Osteoblast (primary cell): ENCODE data around the gene PRR23E. TPM values are rescaled to one million over a fixed set of nuclear protein-coding genes. Genes with fewer than 3 reads are reported as not detected.

Experiments
- DNase-seq: peaks from one replicate; pipeline ENCODE4 v3.0.0; 2011; ENCODE audit warnings: low spot score, mixed read lengths; ENCODE audit not compliant: insufficient read length; ENCODE audit errors: missing footprints
- H2AFZ ChIP-seq: 2 replicates; pipeline ENCODE4 v1.6.0; 2011; ENCODE audit warnings: mild to moderate bottlenecking, low read length
- H3K27ac ChIP-seq: 2 replicates; pipeline ENCODE4 v1.5.1; 2011; ENCODE audit warnings: mild to moderate bottlenecking, low read depth, low read length, moderate library complexity
- H3K27me3 ChIP-seq: 2 replicates; pipeline ENCODE4 v1.6.0; 2012; ENCODE audit warnings: mild to moderate bottlenecking, control low read depth, inconsistent platforms, low read length, moderate library complexity; ENCODE audit not compliant: insufficient read depth
- H3K36me3 ChIP-seq: 2 replicates; pipeline ENCODE4 v1.5.1; 2011; ENCODE audit warnings: mild to moderate bottlenecking, low read length, control low read depth, moderate library complexity; ENCODE audit not compliant: insufficient read depth
- H3K4me1 ChIP-seq: 2 replicates; pipeline ENCODE4 v1.5.1; 2011; ENCODE audit warnings: mild to moderate bottlenecking, low read length, control low read depth, moderate library complexity; ENCODE audit not compliant: insufficient read depth
- H3K4me2 ChIP-seq: 2 replicates; pipeline ENCODE4 v1.6.0; 2011; ENCODE audit warnings: mild to moderate bottlenecking, low read length; ENCODE audit not compliant: insufficient read depth
- H3K4me3 ChIP-seq: fragments of 200-600 bp; sonication (generic); 3 replicates; pipeline ENCODE4 v1.5.1; 2012; ENCODE audit warnings: mild to moderate bottlenecking, low read length, inconsistent platforms; ENCODE audit not compliant: insufficient read depth
- H3K79me2 ChIP-seq: 2 replicates; pipeline ENCODE4 v1.6.0; 2012; ENCODE audit warnings: mild to moderate bottlenecking, low read length, control low read depth, inconsistent platforms; ENCODE audit not compliant: insufficient read depth
- H3K9me3 ChIP-seq: 2 replicates; pipeline ENCODE4 v1.5.1; 2011; ENCODE audit warnings: low read depth, low read length, control low read depth
- H4K20me1 ChIP-seq: 2 replicates; pipeline ENCODE4 v1.6.0; 2012; ENCODE audit warnings: mild to moderate bottlenecking, low read length, control low read depth; ENCODE audit not compliant: insufficient read depth
- CTCF ChIP-seq: IDR thresholded peaks from 2 replicates; pipeline ENCODE4 v1.5.1; 2011; ENCODE audit warnings: mild to moderate bottlenecking, low read depth, low read length, moderate library complexity; ENCODE audit errors: extremely low read depth
- total RNA-seq: library from RNA; depleted of rRNA; stranded (reverse); fragments of >200 nt; gene quantifications from 2 replicates; pipeline ENCODE4 v1.2.3, GENCODE V29; 2012

Gene PRR23E
- total RNA-seq, 1 donor: not detected

- no peak overlapping the region for H3K4me2 ChIP-seq
- no peaks in the 10 kb centered on the region for H4K20me1 ChIP-seq
- no peaks in the 10 kb centered on the region for H3K79me2 ChIP-seq
- no peak overlapping the region for H3K27ac ChIP-seq
- H3K36me3 ChIP-seq: no peaks in the 10 kb centered on the region
- H3K4me3 ChIP-seq: no peak overlapping the region
- H3K27me3 ChIP-seq: peaks cover 10% of the 10 kb centered on the region
- H3K9me3 ChIP-seq: no peaks in the 10 kb centered on the region
- H2AFZ ChIP-seq: no peak overlapping the region
- H3K4me1 ChIP-seq: peaks cover 20% of the 10 kb centered on the region
- TF ChIP-seq CTCF: no peak
- no peak for DNase-seq
Observed at GRCh38 chr3:127175272-127175671, 17.7 kb upstream of the PRR23E start.

GRCh38 chr3:127177226-127177625, 15.7 kb upstream of the PRR23E start:
- no peak for DNase-seq
- Histone ChIP-seq H3K4me3 (no peak overlapping the region), H4K20me1 (no peaks in the 10 kb centered on the region), H2AFZ (no peak overlapping the region), H3K79me2 (no peaks in the 10 kb centered on the region), H3K27me3 (peaks cover 9% of the 10 kb centered on the region), H3K27ac (no peak overlapping the region), H3K4me1 (peaks cover 14% of the 10 kb centered on the region), H3K36me3 (no peaks in the 10 kb centered on the region), H3K9me3 (no peaks in the 10 kb centered on the region), H3K4me2 (no peak overlapping the region)
- TF ChIP-seq CTCF: no peak

- peaks cover 6% of the 10 kb centered on the region for H3K27me3 ChIP-seq
- no peak overlapping the region for H3K4me2 ChIP-seq
- no peak overlapping the region for H3K4me3 ChIP-seq
- H3K79me2 ChIP-seq: no peaks in the 10 kb centered on the region
- H3K4me1 ChIP-seq: no peaks in the 10 kb centered on the region
- no peaks in the 10 kb centered on the region for H4K20me1 ChIP-seq
- TF ChIP-seq CTCF: no peak
- no peak overlapping the region for H3K27ac ChIP-seq
- no peaks in the 10 kb centered on the region for H3K36me3 ChIP-seq
- H2AFZ ChIP-seq: no peak overlapping the region
- DNase-seq: no peak
- H3K9me3 ChIP-seq: no peaks in the 10 kb centered on the region
Observed at GRCh38 chr3:127180859-127181258, 12.1 kb upstream of the PRR23E start.

- Histone ChIP-seq H3K79me2 (no peaks in the 10 kb centered on the region), H2AFZ (no peak overlapping the region), H3K4me2 (no peak overlapping the region), H3K4me1 (no peaks in the 10 kb centered on the region), H3K36me3 (no peaks in the 10 kb centered on the region), H3K4me3 (no peak overlapping the region), H3K9me3 (no peaks in the 10 kb centered on the region), H3K27ac (no peak overlapping the region), H3K27me3 (peaks cover 6% of the 10 kb centered on the region), H4K20me1 (no peaks in the 10 kb centered on the region)
- no peak for DNase-seq
- TF ChIP-seq CTCF: no peak
Observed at GRCh38 chr3:127182431-127182830, 10.5 kb upstream of the PRR23E start.
